Hematopoietic multipotent progenitor cell treated with erythropoietin and hydrocortisone succinate and interleukin-3 and kit ligand, for 15 days (in vitro differentiated cells): ENCODE measurements around the gene BHLHA15.

ENCODE experiments used
- DNase-seq: peaks from one replicate; pipeline ENCODE4 v3.0.0-alpha.2; 2015; ENCODE audit warnings: low spot score

The BHLHA15 gene

GRCh38 chr7:98187138-98187502, 24.1 kb upstream of the BHLHA15 start:
- DNase-seq: no peak

- no peak for DNase-seq
These were observed 21.7 kb upstream of the BHLHA15 start for GRCh38 chr7:98189559-98189958.

- DNase-seq: no peak
These were observed 19.4 kb upstream of the BHLHA15 start for GRCh38 chr7:98191668-98192431.

DNA sequence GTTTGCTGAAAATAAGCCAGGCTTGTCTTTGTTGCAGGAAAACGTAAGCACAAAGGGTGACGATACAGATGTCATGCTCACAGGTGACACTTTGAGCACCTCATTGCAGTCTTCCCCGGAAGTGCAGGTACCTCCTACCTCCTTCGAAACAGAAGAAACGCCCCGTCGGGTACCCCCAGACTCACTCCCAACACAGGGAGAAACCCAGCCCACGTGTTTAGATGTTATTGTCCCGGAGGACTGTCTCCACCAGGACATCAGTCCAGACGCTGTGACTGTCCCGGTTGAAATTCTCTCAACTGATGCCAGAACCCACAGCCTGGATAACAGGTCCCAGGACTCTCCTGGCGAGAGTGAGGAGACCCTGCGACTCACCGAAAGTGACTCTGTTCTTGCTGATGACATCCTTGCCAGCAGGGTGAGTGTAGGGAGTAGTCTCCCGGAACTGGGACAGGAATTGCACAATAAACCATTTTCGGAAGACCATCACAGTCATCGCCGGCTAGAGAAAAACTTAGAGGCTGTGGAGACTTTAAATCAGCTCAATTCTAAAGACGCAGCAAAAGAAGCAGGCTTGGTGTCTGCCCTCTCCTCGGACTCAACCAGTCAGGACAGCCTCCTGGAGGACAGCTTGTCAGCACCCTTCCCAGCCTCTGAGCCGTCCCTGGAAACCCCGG, 18.3 kb upstream of the BHLHA15 start:
- no peak for DNase-seq

DNA sequence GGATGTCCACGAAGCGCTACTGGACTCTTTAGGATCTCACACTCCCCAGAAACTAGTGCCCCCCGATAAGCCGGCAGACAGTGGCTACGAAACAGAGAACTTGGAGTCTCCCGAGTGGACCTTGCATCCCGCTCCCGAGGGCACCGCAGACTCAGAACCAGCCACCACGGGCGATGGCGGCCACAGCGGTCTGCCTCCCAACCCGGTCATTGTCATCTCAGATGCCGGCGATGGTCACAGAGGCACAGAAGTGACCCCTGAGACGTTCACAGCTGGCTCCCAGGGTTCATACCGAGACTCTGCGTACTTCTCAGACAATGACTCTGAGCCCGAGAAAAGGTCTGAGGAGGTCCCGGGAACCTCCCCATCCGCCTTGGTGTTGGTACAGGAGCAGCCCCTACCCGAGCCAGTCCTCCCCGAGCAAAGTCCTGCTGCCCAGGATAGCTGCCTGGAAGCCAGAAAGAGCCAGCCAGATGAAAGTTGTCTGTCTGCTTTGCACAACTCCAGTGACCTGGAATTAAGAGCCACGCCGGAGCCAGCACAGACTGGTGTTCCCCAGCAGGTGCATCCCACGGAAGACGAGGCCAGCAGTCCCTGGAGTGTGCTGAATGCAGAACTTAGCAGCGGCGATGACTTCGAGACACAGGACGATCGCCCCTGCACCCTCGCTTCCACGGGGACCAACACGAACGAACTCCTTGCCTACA, 17.6 kb upstream of the BHLHA15 start:
- no peak for DNase-seq

GRCh38 chr7:98194186-98194585, 17.1 kb upstream of the BHLHA15 start:
- no peak for DNase-seq

- no peak for DNase-seq
These were observed 16.4 kb upstream of the BHLHA15 start for GRCh38 chr7:98194672-98195457.

GRCh38 chr7:98196706-98197605, 14.3 kb upstream of the BHLHA15 start:
- DNase-seq: no peak

GRCh38 chr7:98199131-98199530, 12.1 kb upstream of the BHLHA15 start:
- DNase-seq: no peak

DNA sequence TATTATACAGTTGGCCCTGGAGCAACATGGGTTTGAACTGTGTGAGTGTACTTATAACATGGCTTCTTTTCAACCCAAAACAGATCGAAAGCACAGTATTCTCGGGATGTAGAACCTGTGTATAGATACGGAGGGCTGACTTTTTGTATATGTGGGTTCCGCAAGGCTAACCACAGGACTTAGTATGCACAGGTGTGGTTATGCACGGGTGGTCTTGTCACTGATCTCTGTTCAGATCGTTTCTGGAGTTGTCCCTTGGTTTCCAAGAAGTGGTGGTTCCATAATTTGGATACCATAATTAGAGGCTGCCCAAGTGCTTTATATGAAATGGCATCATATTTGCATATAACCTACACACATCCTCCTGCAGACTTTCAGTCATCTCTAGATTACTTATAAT, 10.9 kb upstream of the BHLHA15 start:
- no peak for DNase-seq

GRCh38 chr7:98202367-98203195, 8.7 kb upstream of the BHLHA15 start:
- no peak for DNase-seq

DNA sequence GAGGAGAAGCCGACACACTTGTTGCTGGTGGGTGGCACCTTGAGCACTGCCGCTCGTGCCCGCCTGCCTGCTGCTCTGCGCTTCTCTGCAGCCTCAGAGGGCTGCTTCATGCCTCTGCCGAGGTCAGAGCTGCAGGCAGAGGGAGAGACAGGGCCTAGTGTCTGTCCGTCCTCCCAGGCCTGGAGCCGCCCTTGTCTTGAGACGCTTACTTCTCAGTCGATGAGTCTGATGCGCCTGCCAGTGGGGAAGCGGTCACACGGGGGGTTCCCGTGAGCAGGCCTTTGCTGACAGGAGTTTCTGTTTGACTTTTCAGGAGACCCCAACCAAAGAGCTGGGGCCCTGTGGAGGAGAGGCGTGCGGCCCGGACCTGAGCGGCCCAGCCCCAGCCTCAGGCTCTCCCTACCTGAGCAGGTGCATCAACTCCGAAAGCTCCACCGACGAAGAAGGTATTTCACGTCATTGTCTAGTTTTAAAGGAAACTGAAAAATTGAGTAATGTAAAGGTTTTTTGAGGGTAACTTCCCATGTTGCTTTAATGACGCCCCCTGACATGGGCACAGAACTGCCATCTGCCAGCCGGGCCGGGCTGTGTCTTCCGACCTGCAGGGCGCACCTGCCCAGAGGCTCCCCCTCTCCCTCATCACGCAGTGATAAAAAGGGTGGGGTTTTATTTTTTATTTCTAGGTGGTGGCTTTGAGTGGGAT, 7.8 kb upstream of the BHLHA15 start:
- no peak for DNase-seq

GRCh38 chr7:98203964-98204605, 7.2 kb upstream of the BHLHA15 start:
- DNase-seq: no peak

- no peak for DNase-seq
These were observed 6.6 kb upstream of the BHLHA15 start for GRCh38 chr7:98204670-98205069.

- DNase-seq: no peak
These were observed 5.9 kb upstream of the BHLHA15 start for GRCh38 chr7:98205162-98205845.

- DNase-seq: no peak
These were observed 4.5 kb upstream of the BHLHA15 start for GRCh38 chr7:98206451-98207330.

GRCh38 chr7:98209166-98209920, 1.9 kb upstream of the BHLHA15 start:
- no peak for DNase-seq
